ENCODE results near the gene RFESD.

DNA sequence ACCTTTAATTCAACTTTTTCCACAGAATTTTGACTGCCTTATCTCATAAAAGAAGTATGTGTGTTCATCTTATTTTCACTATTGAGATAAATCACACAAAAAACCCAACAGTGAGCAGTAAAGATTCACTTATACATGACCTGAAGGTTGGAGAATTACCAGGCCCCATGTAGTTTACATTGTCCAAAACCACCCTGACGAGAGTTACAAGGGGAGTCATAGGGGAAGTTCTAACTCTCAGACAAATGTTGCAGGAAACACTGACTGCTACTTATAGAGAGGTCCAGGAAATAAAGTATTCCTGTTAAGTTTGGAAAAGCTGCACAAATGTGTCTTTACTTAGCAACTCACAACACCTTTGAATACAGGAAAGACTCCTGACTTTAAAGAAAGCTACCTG lies 22.2 kb downstream of the RFESD start:
- TF ChIP-seq, protein P1, sequence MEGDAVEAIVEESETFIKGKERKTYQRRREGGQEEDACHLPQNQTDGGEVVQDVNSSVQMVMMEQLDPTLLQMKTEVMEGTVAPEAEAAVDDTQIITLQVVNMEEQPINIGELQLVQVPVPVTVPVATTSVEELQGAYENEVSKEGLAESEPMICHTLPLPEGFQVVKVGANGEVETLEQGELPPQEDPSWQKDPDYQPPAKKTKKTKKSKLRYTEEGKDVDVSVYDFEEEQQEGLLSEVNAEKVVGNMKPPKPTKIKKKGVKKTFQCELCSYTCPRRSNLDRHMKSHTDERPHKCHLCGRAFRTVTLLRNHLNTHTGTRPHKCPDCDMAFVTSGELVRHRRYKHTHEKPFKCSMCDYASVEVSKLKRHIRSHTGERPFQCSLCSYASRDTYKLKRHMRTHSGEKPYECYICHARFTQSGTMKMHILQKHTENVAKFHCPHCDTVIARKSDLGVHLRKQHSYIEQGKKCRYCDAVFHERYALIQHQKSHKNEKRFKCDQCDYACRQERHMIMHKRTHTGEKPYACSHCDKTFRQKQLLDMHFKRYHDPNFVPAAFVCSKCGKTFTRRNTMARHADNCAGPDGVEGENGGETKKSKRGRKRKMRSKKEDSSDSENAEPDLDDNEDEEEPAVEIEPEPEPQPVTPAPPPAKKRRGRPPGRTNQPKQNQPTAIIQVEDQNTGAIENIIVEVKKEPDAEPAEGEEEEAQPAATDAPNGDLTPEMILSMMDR (IDR thresholded peaks at IDR 0.05; ENCODE audit: low read depth, low read length): no peak
- no peak for TF ChIP-seq EZH2phosphoT487 (IDR thresholded peaks at IDR 0.05; ENCODE audit: low read depth)
